ENCODE data around the gene SCMH1. TPM values are rescaled to one million over a fixed set of nuclear protein-coding genes. Genes with fewer than 3 reads are reported as not detected.

Gene SCMH1
- total and polyA plus RNA-seq, 2 experiments from 2014 or later: 15.0 to 19.4 TPM

DNA sequence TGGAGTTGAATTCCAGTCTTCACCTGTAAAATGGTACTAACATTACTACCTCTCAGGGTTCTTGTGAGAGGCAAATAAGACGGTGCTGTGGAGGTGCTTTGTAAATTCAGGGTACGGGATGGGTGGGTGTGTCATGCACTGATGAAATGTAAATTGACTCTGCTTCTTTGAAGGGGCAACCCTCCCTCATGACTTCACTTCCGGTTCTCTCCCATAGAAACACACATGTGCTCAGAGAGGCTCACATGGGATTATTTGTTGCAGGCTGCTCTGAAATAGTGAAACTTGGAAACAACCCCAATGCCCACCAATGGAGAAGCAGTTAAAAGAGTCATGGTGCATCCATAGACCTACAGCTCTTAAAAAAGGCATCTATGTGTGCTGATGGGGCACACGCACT lies 44.9 kb upstream of the SCMH1 start (continued):
- TF ChIP-seq, protein P1, sequence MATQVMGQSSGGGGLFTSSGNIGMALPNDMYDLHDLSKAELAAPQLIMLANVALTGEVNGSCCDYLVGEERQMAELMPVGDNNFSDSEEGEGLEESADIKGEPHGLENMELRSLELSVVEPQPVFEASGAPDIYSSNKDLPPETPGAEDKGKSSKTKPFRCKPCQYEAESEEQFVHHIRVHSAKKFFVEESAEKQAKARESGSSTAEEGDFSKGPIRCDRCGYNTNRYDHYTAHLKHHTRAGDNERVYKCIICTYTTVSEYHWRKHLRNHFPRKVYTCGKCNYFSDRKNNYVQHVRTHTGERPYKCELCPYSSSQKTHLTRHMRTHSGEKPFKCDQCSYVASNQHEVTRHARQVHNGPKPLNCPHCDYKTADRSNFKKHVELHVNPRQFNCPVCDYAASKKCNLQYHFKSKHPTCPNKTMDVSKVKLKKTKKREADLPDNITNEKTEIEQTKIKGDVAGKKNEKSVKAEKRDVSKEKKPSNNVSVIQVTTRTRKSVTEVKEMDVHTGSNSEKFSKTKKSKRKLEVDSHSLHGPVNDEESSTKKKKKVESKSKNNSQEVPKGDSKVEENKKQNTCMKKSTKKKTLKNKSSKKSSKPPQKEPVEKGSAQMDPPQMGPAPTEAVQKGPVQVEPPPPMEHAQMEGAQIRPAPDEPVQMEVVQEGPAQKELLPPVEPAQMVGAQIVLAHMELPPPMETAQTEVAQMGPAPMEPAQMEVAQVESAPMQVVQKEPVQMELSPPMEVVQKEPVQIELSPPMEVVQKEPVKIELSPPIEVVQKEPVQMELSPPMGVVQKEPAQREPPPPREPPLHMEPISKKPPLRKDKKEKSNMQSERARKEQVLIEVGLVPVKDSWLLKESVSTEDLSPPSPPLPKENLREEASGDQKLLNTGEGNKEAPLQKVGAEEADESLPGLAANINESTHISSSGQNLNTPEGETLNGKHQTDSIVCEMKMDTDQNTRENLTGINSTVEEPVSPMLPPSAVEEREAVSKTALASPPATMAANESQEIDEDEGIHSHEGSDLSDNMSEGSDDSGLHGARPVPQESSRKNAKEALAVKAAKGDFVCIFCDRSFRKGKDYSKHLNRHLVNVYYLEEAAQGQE (IDR thresholded peaks at IDR 0.05; ENCODE audit: unreplicated experiment): no peak
- no peak for TF ChIP-seq STAT1 (IDR thresholded peaks at IDR 0.05; ENCODE audit: unreplicated experiment)

DNA sequence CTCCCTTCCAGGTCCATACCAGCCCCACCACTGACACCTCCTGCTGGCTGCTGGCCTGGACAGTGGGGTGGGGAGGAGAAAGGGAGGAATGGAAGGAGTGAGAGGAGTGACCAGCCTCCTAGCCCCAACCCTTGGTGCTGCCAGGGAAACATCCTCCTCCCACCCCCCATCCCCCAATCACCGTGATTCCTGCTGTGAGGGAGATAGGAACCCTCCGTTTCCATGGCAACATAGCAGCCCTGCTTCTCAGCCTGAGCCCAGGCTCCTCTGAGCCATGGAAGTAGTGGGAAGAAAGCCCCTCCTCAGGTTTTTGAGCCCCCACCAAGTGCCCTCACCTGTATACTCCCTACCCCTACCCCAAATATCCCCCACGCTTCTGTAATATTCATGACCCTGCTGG lies 44.4 kb upstream of the SCMH1 start:
- Mint-ChIP-seq H3K4me1 (peaks cover 22% of the 10 kb centered on the region), H3K9me3 (no peaks in the 10 kb centered on the region), H3K27ac (no peak overlapping the region), H3K4me3 (no peak overlapping the region), H3K27me3 (ENCODE audit: insufficient read depth, low read depth, poor library complexity) (peaks cover 9% of the 10 kb centered on the region), H3K36me3 (ENCODE audit: low read depth) (no peaks in the 10 kb centered on the region)
- Histone ChIP-seq H3K27ac (ENCODE audit: low read depth) (no peak overlapping the region), H4K20me1 (replicated peaks; ENCODE audit: insufficient read depth) (no peaks in the 10 kb centered on the region), H3K36me3 (ENCODE audit: insufficient read depth) (no peaks in the 10 kb centered on the region), H3F3A (replicated peaks; ENCODE audit: low read depth) (no peaks in the 10 kb centered on the region), H3K9me2 (ENCODE audit: insufficient read depth) (no peaks in the 10 kb centered on the region), H3K4me3 (no peak overlapping the region), H3K79me2 (replicated peaks; ENCODE audit: insufficient read depth) (no peaks in the 10 kb centered on the region), H3K27me3 (ENCODE audit: insufficient read depth) (peaks cover 11% of the 10 kb centered on the region; the same call in 1 of the 2 replicates), H3K4me2 (0 out of 2 replicates have a peak overlapping the region, but pooled peaks have one; percentile 53), H2AFZ (no peak overlapping the region), H3K4me1 (ENCODE audit: insufficient read depth) (peaks cover 3% of the 10 kb centered on the region)
- ATAC-seq (peak; percentile 79), DNase-seq (ENCODE audit: low spot score) (peak; percentile 92)
- TF ChIP-seq, protein P2, sequence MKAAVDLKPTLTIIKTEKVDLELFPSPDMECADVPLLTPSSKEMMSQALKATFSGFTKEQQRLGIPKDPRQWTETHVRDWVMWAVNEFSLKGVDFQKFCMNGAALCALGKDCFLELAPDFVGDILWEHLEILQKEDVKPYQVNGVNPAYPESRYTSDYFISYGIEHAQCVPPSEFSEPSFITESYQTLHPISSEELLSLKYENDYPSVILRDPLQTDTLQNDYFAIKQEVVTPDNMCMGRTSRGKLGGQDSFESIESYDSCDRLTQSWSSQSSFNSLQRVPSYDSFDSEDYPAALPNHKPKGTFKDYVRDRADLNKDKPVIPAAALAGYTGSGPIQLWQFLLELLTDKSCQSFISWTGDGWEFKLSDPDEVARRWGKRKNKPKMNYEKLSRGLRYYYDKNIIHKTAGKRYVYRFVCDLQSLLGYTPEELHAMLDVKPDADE (IDR thresholded peaks at IDR 0.05): no peak
- TF ChIP-seq POLR2AphosphoS5 (IDR thresholded peaks at IDR 0.05; ENCODE audit: low read depth) (no peak), ZNF331 (CRISPR knock-in tag; IDR thresholded peaks at IDR 0.05; ENCODE audit: low read depth) (no peak), JUNB (IDR thresholded peaks at IDR 0.05; ENCODE audit: unreplicated experiment) (no peak), EZH2phosphoT487 (IDR thresholded peaks at IDR 0.05; ENCODE audit: unreplicated experiment) (no peak), NANOG (IDR thresholded peaks at IDR 0.05; ENCODE audit: borderline replicate concordance) (no peak)
- TF ChIP-seq, protein P3, sequence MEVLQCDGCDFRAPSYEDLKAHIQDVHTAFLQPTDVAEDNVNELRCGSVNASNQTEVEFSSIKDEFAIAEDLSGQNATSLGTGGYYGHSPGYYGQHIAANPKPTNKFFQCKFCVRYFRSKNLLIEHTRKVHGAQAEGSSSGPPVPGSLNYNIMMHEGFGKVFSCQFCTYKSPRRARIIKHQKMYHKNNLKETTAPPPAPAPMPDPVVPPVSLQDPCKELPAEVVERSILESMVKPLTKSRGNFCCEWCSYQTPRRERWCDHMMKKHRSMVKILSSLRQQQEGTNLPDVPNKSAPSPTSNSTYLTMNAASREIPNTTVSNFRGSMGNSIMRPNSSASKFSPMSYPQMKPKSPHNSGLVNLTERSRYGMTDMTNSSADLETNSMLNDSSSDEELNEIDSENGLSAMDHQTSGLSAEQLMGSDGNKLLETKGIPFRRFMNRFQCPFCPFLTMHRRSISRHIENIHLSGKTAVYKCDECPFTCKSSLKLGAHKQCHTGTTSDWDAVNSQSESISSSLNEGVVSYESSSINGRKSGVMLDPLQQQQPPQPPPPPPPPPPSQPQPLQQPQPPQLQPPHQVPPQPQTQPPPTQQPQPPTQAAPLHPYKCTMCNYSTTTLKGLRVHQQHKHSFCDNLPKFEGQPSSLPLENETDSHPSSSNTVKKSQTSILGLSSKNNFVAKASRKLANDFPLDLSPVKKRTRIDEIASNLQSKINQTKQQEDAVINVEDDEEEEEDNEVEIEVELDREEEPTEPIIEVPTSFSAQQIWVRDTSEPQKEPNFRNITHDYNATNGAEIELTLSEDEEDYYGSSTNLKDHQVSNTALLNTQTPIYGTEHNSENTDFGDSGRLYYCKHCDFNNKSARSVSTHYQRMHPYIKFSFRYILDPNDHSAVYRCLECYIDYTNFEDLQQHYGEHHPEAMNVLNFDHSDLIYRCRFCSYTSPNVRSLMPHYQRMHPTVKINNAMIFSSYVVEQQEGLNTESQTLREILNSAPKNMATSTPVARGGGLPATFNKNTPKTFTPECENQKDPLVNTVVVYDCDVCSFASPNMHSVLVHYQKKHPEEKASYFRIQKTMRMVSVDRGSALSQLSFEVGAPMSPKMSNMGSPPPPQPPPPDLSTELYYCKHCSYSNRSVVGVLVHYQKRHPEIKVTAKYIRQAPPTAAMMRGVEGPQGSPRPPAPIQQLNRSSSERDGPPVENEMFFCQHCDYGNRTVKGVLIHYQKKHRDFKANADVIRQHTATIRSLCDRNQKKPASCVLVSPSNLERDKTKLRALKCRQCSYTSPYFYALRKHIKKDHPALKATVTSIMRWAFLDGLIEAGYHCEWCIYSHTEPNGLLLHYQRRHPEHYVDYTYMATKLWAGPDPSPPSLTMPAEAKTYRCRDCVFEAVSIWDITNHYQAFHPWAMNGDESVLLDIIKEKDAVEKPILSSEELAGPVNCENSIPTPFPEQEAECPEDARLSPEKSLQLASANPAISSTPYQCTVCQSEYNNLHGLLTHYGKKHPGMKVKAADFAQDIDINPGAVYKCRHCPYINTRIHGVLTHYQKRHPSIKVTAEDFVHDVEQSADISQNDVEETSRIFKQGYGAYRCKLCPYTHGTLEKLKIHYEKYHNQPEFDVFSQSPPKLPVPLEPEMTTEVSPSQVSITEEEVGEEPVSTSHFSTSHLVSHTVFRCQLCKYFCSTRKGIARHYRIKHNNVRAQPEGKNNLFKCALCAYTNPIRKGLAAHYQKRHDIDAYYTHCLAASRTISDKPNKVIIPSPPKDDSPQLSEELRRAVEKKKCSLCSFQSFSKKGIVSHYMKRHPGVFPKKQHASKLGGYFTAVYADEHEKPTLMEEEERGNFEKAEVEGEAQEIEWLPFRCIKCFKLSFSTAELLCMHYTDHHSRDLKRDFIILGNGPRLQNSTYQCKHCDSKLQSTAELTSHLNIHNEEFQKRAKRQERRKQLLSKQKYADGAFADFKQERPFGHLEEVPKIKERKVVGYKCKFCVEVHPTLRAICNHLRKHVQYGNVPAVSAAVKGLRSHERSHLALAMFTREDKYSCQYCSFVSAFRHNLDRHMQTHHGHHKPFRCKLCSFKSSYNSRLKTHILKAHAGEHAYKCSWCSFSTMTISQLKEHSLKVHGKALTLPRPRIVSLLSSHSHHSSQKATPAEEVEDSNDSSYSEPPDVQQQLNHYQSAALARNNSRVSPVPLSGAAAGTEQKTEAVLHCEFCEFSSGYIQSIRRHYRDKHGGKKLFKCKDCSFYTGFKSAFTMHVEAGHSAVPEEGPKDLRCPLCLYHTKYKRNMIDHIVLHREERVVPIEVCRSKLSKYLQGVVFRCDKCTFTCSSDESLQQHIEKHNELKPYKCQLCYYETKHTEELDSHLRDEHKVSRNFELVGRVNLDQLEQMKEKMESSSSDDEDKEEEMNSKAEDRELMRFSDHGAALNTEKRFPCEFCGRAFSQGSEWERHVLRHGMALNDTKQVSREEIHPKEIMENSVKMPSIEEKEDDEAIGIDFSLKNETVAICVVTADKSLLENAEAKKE (CRISPR knock-in tag; IDR thresholded peaks at IDR 0.05): no peak
- TF ChIP-seq, protein P1 (IDR thresholded peaks at IDR 0.05; ENCODE audit: unreplicated experiment): no peak
